AG20443 (cell line): ENCODE data around the gene MAPK7.

Source experiments
- DNase-seq: peaks from one replicate; pipeline ENCODE4 v3.0.0; 2012; ENCODE audit warnings: low spot score, mixed read lengths

Gene MAPK7

GRCh38 chr17:19418251-19418992 lies 40.1 kb downstream of the MAPK7 start:
- DNase-seq = peak; percentile 52

- DNase-seq = no peak
Observed at GRCh38 chr17:19421219-19421618, 42.9 kb downstream of the MAPK7 start.

- DNase-seq = no peak
Observed at GRCh38 chr17:19421926-19422325, 43.6 kb downstream of the MAPK7 start.

- peak; percentile 35 for DNase-seq
Observed at GRCh38 chr17:19424934-19425868, 46.9 kb downstream of the MAPK7 start.

GRCh38 chr17:19426631-19427030 lies 48.3 kb downstream of the MAPK7 start:
- no peak for DNase-seq

- DNase-seq = no peak
Observed at GRCh38 chr17:19431691-19432090, 53.4 kb downstream of the MAPK7 start.
